Neural cell (in vitro differentiated cells): ENCODE results near the gene SPDYE1. TPM values are rescaled to one million over a fixed set of nuclear protein-coding genes. Genes with fewer than 3 reads are reported as not detected.
"Not testable (repeated sequence)": the region's sequence is repeated elsewhere in the genome, so short reads cannot be mapped to it uniquely, and the experiment has no call there.

Experiments
- H2AFZ ChIP-seq: fragments of 200-600, 300-800 bp; sonication (generic), shearing (Covaris generic); 2 replicates; pipeline ENCODE4 v1.6.0; 2014; ENCODE audit warnings: low read depth, mild to moderate bottlenecking, antibody characterized with exemption, low read length, moderate library complexity
- H3F3A ChIP-seq: fragments of 200-600 bp; shearing (Covaris generic); 2 replicates; pipeline ENCODE4 v1.6.1; 2016; ENCODE audit warnings: mild to moderate bottlenecking, moderate library complexity, mixed read lengths, antibody characterized with exemption, low read length; ENCODE audit not compliant: insufficient read depth, poor library complexity, severe bottlenecking
- H3K27ac ChIP-seq: fragments of 200-600, 300-800 bp; sonication (generic), shearing (Covaris generic); 2 replicates; pipeline ENCODE4 v1.5.1; 2014; ENCODE audit warnings: mild to moderate bottlenecking, low read length, moderate library complexity
- H3K27me3 ChIP-seq: fragments of 300-800, 200-600 bp; sonication (generic), shearing (Covaris generic); 2 replicates; pipeline ENCODE4 v1.6.0; 2014; ENCODE audit warnings: mild to moderate bottlenecking, low read depth, low read length, moderate library complexity; ENCODE audit not compliant: insufficient read depth
- H3K36me3 ChIP-seq: fragments of 300-800, 200-600 bp; sonication (generic), shearing (Covaris generic); 2 replicates; pipeline ENCODE4 v1.5.1; 2014; ENCODE audit warnings: mild to moderate bottlenecking, antibody characterized with exemption, low read length, moderate library complexity; ENCODE audit not compliant: insufficient read depth
- H3K4me2 ChIP-seq: fragments of 300-800, 200-600 bp; sonication (generic), shearing (Covaris generic); 2 replicates; pipeline ENCODE4 v1.6.0; 2014; ENCODE audit warnings: mild to moderate bottlenecking, low read length
- H3K4me3 ChIP-seq: fragments of 300-800, 200-600 bp; sonication (generic), shearing (Covaris generic); 2 replicates; pipeline ENCODE4 v1.5.1; 2014; ENCODE audit warnings: mild to moderate bottlenecking, low read length, moderate library complexity
- H3K79me2 ChIP-seq: fragments of 200-600 bp; shearing (Covaris generic); replicated peaks from 2 replicates; pipeline ENCODE4 v1.6.0; 2014; ENCODE audit warnings: mild to moderate bottlenecking, low read length, moderate library complexity; ENCODE audit not compliant: insufficient read depth
- H3K9ac ChIP-seq: fragments of 300-800, 200-600 bp; sonication (generic), shearing (Covaris generic); 2 replicates; pipeline ENCODE4 v1.6.1; 2016; ENCODE audit warnings: mild to moderate bottlenecking, low read length, mixed read lengths
- H3K9me2 ChIP-seq: fragments of 200-600 bp; shearing (Covaris generic); 2 replicates; pipeline ENCODE4 v1.6.1; 2016; ENCODE audit warnings: mild to moderate bottlenecking, low read length, mixed read lengths; ENCODE audit not compliant: insufficient read depth
- H3K9me3 ChIP-seq: fragments of 200-600, 300-800 bp; sonication (generic), shearing (Covaris generic); 2 replicates; pipeline ENCODE4 v1.6.1; 2016; ENCODE audit warnings: mild to moderate bottlenecking, mixed run types, low read length, moderate library complexity, mixed read lengths
- H4K20me1 ChIP-seq: fragments of 200-600 bp; shearing (Covaris generic); 2 replicates; pipeline ENCODE4 v1.6.1; 2016; ENCODE audit warnings: mild to moderate bottlenecking, mixed run types; ENCODE audit not compliant: insufficient read depth
- EP300 ChIP-seq: fragments of 450-650 bp; conservative IDR thresholded peaks from 2 replicates; pipeline ENCODE4 v1.6.1; 2014; ENCODE audit warnings: antibody characterized with exemption, mild to moderate bottlenecking, moderate library complexity; ENCODE audit not compliant: poor library complexity, severe bottlenecking
- EZH2 ChIP-seq: fragments of 200-600, 300-800 bp; shearing (Covaris generic), sonication (generic); IDR thresholded peaks from 2 replicates; pipeline ENCODE4 v1.6.1; 2014; ENCODE audit warnings: antibody characterized with exemption, low read length, borderline replicate concordance, mild to moderate bottlenecking; ENCODE audit not compliant: insufficient read depth, poor library complexity, severe bottlenecking
- MXI1 ChIP-seq: fragments of 450-650 bp; conservative IDR thresholded peaks from 2 replicates; pipeline ENCODE4 v1.6.1; 2014; ENCODE audit warnings: antibody characterized with exemption, mild to moderate bottlenecking; ENCODE audit not compliant: poor library complexity, severe bottlenecking
- POLR2AphosphoS5 ChIP-seq: IDR thresholded peaks from 2 replicates; pipeline ENCODE4 v1.6.1; 2012
- RAD21 ChIP-seq: fragments of 450-650 bp; conservative IDR thresholded peaks from 2 replicates; pipeline ENCODE4 v1.6.1; 2014; ENCODE audit warnings: antibody characterized with exemption, mild to moderate bottlenecking, moderate library complexity
- SMC3 ChIP-seq: fragments of 450-650 bp; conservative IDR thresholded peaks from 2 replicates; pipeline ENCODE4 v1.6.1; 2014; ENCODE audit warnings: antibody characterized with exemption, mild to moderate bottlenecking, moderate library complexity; ENCODE audit not compliant: poor library complexity
- TAF1 ChIP-seq: IDR thresholded peaks from 2 replicates; pipeline ENCODE4 v1.6.1; 2012; ENCODE audit warnings: low read depth
- polyA plus RNA-seq: library from polyadenylated mRNA; depleted of rRNA; stranded (reverse); fragments of >200 nt; gene quantifications from 2 replicates; pipeline ENCODE4 v1.2.3, GENCODE V29; 2014
- TF ChIP-seq, protein P1 (sequence below): fragments of 450-650 bp; IDR thresholded peaks from 2 replicates; pipeline ENCODE4 v1.5.1; 2014; ENCODE audit warnings: antibody characterized with exemption, mild to moderate bottlenecking, moderate library complexity; ENCODE audit not compliant: poor library complexity, severe bottlenecking
- TF ChIP-seq, protein P2 (sequence below): IDR thresholded peaks from 2 replicates; pipeline ENCODE4 v1.6.1; 2012; ENCODE audit warnings: borderline replicate concordance

SPDYE1 gene
- polyA plus RNA-seq, 1 donor from 2014 or later: not detected

DNA sequence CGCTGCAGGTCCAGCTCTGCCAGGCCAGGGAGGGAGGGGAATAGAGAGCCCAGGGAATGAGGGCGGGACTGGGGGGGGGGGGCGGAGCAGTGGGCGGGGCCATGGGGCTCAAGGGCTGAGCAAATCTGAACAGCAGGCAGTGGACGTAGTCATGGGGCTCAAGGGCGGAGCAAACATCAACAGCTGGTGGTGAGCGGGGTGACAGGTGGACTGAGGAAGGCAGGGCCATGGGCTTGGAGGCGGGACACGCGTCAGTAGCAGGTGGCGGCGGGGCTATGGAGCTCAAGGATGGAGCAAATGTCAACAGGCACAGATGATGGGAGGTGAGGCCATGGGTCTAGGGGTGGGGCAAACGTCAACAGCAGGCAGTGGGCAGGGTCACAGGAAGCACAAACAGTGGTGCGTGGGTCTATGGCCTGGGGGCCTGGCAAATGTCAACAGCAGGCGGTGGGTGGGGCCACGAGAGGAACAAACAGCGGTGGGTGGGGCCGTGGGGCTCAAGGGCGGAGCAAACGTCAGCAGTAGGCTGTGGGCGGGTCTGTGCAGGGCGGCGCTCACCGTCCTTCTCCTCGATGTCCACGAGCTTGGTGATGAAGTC lies 41.4 kb downstream of the SPDYE1 start:
- H3K36me3 ChIP-seq, H3K9me2 ChIP-seq, H3K4me3 ChIP-seq, H3K27ac ChIP-seq, H2AFZ ChIP-seq, H3K4me2 ChIP-seq, H3K79me2 ChIP-seq, H4K20me1 ChIP-seq, H3K27me3 ChIP-seq, H3K9me3 ChIP-seq, H3F3A ChIP-seq, H3K9ac ChIP-seq: not testable (repeated sequence)

DNA sequence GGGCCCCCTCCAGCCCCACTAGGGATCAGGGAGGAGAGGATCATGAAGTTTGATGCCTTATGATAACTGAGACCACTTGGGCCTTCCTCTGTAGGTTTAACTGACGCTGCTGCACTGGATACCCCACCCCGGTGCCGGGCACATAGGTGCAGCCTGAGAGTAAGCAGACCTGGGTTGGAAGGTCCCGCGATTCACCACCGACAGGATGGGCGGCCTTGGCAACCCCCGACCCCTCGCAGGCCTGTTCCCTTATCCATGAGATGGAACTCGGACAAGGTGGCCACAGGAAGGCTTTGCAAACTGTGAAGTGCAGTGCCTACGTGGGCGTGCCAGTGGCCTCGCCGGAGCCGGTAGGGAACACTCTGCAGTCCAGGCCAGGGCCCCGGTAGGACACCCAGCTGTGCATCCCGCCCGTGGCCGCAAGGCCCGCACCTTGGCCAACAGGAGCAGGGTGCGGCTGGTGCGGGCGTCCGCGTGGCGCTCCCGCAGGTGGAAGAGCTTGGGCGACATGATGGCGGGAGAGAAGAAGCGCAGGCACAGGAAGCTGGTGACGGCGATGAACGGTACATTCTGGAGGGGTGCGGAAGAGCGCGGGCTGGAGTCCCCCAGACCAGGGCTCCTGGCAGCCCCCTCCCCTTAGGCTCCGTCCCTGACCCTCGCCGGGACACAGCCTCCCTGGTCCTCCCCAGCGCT lies 42.2 kb downstream of the SPDYE1 start:
- H3K79me2 ChIP-seq, H2AFZ ChIP-seq, H4K20me1 ChIP-seq, H3F3A ChIP-seq, H3K4me2 ChIP-seq, H3K9me3 ChIP-seq, H3K9ac ChIP-seq, H3K9me2 ChIP-seq, H3K27me3 ChIP-seq, H3K36me3 ChIP-seq, H3K27ac ChIP-seq: not testable (repeated sequence)
- peak overlapping the region; percentile 49 for H3K4me3 ChIP-seq

DNA sequence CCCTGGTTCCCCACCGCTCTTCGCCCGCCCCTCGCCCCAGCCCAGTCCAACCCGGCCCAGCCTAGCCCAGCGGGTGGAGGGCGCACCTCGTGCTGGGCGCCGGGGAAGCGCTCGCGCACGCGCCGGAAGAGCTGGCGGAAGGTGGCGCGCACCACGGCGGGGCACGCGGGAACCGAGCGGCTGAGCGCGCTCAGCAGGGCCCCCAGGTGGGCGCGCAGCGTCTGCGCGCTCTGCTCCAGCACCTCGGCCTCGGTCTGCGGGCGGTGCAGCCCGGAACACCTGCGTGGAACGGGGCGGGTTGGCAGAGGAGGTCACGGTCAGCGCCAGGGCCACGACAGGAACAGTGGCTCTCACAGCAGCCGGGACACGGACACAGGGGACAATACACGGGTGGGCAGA lies 42.8 kb downstream of the SPDYE1 start:
- not testable (repeated sequence) for H3K9me2 ChIP-seq, H3K27ac ChIP-seq, H3K36me3 ChIP-seq, H4K20me1 ChIP-seq, H3F3A ChIP-seq, H3K9me3 ChIP-seq, H3K27me3 ChIP-seq, H3K4me2 ChIP-seq, H2AFZ ChIP-seq, H3K79me2 ChIP-seq
- peak; percentile 25 for TF ChIP-seq MXI1
- TF ChIP-seq, protein P1, sequence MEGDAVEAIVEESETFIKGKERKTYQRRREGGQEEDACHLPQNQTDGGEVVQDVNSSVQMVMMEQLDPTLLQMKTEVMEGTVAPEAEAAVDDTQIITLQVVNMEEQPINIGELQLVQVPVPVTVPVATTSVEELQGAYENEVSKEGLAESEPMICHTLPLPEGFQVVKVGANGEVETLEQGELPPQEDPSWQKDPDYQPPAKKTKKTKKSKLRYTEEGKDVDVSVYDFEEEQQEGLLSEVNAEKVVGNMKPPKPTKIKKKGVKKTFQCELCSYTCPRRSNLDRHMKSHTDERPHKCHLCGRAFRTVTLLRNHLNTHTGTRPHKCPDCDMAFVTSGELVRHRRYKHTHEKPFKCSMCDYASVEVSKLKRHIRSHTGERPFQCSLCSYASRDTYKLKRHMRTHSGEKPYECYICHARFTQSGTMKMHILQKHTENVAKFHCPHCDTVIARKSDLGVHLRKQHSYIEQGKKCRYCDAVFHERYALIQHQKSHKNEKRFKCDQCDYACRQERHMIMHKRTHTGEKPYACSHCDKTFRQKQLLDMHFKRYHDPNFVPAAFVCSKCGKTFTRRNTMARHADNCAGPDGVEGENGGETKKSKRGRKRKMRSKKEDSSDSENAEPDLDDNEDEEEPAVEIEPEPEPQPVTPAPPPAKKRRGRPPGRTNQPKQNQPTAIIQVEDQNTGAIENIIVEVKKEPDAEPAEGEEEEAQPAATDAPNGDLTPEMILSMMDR: peak; percentile 47
- peak overlapping the region; percentile 20 for H3K9ac ChIP-seq
- H3K4me3 ChIP-seq: peak overlapping the region; percentile 49

DNA sequence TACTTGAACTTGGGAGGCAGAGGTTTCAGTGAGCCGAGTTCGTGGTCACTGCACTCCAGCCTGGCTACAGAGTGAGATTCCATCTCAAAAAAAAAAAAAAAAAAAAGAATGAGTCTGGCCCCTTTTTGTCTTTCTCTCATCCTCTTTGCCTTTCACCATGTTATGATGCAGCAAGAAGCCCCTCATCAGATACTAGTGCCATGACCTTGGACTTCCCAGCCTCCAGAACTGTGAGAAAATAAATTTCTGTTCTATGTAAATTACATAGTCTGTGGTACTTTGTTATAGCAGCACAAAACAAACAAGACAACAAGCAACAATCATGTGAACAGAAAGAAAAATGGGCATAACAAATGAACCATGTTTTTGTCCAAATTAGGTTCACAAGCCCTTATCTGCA lies 44.5 kb downstream of the SPDYE1 start:
- TF ChIP-seq EP300 (no peak), TAF1 (no peak), SMC3 (no peak), EZH2 (no peak), MXI1 (no peak), RAD21 (no peak), POLR2AphosphoS5 (no peak)
- TF ChIP-seq, protein P1: no peak
- TF ChIP-seq, protein P2, sequence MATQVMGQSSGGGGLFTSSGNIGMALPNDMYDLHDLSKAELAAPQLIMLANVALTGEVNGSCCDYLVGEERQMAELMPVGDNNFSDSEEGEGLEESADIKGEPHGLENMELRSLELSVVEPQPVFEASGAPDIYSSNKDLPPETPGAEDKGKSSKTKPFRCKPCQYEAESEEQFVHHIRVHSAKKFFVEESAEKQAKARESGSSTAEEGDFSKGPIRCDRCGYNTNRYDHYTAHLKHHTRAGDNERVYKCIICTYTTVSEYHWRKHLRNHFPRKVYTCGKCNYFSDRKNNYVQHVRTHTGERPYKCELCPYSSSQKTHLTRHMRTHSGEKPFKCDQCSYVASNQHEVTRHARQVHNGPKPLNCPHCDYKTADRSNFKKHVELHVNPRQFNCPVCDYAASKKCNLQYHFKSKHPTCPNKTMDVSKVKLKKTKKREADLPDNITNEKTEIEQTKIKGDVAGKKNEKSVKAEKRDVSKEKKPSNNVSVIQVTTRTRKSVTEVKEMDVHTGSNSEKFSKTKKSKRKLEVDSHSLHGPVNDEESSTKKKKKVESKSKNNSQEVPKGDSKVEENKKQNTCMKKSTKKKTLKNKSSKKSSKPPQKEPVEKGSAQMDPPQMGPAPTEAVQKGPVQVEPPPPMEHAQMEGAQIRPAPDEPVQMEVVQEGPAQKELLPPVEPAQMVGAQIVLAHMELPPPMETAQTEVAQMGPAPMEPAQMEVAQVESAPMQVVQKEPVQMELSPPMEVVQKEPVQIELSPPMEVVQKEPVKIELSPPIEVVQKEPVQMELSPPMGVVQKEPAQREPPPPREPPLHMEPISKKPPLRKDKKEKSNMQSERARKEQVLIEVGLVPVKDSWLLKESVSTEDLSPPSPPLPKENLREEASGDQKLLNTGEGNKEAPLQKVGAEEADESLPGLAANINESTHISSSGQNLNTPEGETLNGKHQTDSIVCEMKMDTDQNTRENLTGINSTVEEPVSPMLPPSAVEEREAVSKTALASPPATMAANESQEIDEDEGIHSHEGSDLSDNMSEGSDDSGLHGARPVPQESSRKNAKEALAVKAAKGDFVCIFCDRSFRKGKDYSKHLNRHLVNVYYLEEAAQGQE: no peak
- H3K27me3 ChIP-seq: no peaks in the 10 kb centered on the region
- no peaks in the 10 kb centered on the region for H4K20me1 ChIP-seq

More for the DNA sequence above, 44.5 kb downstream of the SPDYE1 start:
- no peak overlapping the region for H3K9ac ChIP-seq
- H3K4me3 ChIP-seq: no peak overlapping the region
- H3K9me2 ChIP-seq: no peaks in the 10 kb centered on the region
- H3K27ac ChIP-seq: no peak overlapping the region
- H2AFZ ChIP-seq: no peak overlapping the region
- peaks cover 27% of the 10 kb centered on the region for H3K79me2 ChIP-seq
- no peak overlapping the region for H3K4me2 ChIP-seq
- no peaks in the 10 kb centered on the region for H3K36me3 ChIP-seq
- H3F3A ChIP-seq: no peaks in the 10 kb centered on the region
- H3K9me3 ChIP-seq: no peaks in the 10 kb centered on the region
